ENCODE measurements around the gene FGG. TPM values are rescaled to one million over a fixed set of nuclear protein-coding genes. Genes with fewer than 3 reads are reported as not detected.

The FGG gene
- total RNA-seq, 2 experiments from 2014 or later: not detected

- H3K79me2 ChIP-seq (ENCODE audit: insufficient read depth, low read depth, low read length): no peaks in the 10 kb centered on the region
- CTCF ChIA-PET (ENCODE audit: unreplicated experiment): interaction anchor here (0.9 kb wide), 1 partner anchor 12 kb away, joined by 3 read pairs; no protein-coding TSS in a partner anchor
- POLR2A ChIA-PET: no interaction called here
These were observed 17.9 kb upstream of the FGG start for GRCh38 chr4:154630324-154630723.

DNA sequence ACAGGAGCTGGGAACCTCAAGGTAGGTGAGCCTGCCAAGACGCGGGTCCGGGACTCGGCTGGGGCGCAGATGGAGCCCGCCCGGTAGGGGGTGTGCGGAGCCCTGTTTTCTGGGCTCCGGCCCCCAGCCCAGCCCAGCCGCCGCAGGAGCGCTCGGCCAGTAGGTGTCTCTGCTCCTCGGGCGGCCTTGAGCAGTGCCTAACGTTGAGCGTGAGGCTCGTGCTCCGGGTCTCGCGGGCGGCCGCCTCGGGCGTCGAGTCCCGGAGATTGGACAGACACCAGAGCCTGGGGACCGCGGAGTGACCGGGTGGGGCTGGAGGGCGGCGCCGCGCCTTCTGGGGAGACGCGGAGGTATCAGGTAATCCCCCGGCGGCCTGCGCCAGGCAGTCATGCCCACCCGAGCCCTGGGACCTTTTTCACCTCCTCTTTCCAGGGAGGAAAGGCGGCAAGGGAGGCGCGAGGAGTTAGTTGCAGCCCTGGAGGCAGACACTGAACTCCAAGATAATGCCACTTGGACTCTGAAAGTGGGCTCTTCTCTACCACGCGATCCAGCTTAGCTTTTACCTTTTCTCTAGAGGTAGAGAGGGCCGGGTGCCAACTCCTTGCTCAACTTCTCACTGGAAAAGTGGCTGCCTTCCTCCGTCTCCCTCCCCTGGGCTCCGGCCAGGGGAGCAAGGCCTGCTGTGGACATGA is 14.5 kb upstream of the FGG start:
- Histone ChIP-seq H3K36me3 (ENCODE audit: insufficient read depth, low read length) (no peaks in the 10 kb centered on the region), H3K9me3 (ENCODE audit: low read length) (no peaks in the 10 kb centered on the region), H2AFZ (ENCODE audit: low read length) (no peak overlapping the region), H3K4me3 (ENCODE audit: low read depth, low read length, poor library complexity, severe bottlenecking) (no peak overlapping the region), H3K4me2 (ENCODE audit: low read length) (no peak overlapping the region), H3K27ac (ENCODE audit: low read depth, low read length, poor library complexity, severe bottlenecking) (no peak overlapping the region), H3K79me2 (ENCODE audit: insufficient read depth, low read depth, low read length) (no peaks in the 10 kb centered on the region), H4K20me1 (ENCODE audit: insufficient read depth, low read length) (no peaks in the 10 kb centered on the region), H3K9me2 (ENCODE audit: insufficient read depth, low read length) (no peaks in the 10 kb centered on the region), H3K4me1 (ENCODE audit: insufficient read depth, low read length, poor library complexity, severe bottlenecking) (no peaks in the 10 kb centered on the region)
- ChIA-PET POLR2A (interaction anchor here (1.1 to 1.2 kb wide), 2 partner anchors 18 to 61 kb away, joined by 3 read pairs; no protein-coding TSS in a partner anchor), CTCF (ENCODE audit: unreplicated experiment) (no interaction called here)
- peak; percentile 24 for DNase-seq (ENCODE audit: low spot score)
- TF ChIP-seq, protein P1, sequence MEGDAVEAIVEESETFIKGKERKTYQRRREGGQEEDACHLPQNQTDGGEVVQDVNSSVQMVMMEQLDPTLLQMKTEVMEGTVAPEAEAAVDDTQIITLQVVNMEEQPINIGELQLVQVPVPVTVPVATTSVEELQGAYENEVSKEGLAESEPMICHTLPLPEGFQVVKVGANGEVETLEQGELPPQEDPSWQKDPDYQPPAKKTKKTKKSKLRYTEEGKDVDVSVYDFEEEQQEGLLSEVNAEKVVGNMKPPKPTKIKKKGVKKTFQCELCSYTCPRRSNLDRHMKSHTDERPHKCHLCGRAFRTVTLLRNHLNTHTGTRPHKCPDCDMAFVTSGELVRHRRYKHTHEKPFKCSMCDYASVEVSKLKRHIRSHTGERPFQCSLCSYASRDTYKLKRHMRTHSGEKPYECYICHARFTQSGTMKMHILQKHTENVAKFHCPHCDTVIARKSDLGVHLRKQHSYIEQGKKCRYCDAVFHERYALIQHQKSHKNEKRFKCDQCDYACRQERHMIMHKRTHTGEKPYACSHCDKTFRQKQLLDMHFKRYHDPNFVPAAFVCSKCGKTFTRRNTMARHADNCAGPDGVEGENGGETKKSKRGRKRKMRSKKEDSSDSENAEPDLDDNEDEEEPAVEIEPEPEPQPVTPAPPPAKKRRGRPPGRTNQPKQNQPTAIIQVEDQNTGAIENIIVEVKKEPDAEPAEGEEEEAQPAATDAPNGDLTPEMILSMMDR (conservative IDR thresholded peaks at IDR 0.05; ENCODE audit: low read length): peak; percentile 60
- TF ChIP-seq EZH2phosphoT487 (IDR thresholded peaks at IDR 0.05; ENCODE audit: borderline replicate concordance, low read depth, low read length): no peak
- BruUV-seq (replicated peaks): no TSS peak
- intact Hi-C loops (cut with micrococcal nuclease; ENCODE audit: unreplicated experiment): no loop called here

More at GRCh38 chr4:154630324-154630723, 17.9 kb upstream of the FGG start:
- no peak overlapping the region for H3K4me2 ChIP-seq (ENCODE audit: low read length)
- no peak overlapping the region for H2AFZ ChIP-seq (ENCODE audit: low read length)
- H3K36me3 ChIP-seq (ENCODE audit: insufficient read depth, low read length): no peaks in the 10 kb centered on the region
- H4K20me1 ChIP-seq (ENCODE audit: insufficient read depth, low read length): no peaks in the 10 kb centered on the region
- intact Hi-C loops (cut with micrococcal nuclease; ENCODE audit: unreplicated experiment): no loop called here
- no peak overlapping the region for H3K27ac ChIP-seq (ENCODE audit: low read depth, low read length, poor library complexity, severe bottlenecking)
- BruUV-seq (replicated peaks): no TSS peak
- no peaks in the 10 kb centered on the region for H3K9me2 ChIP-seq (ENCODE audit: insufficient read depth, low read length)
- H3K4me3 ChIP-seq (ENCODE audit: low read depth, low read length, poor library complexity, severe bottlenecking): no peak overlapping the region
- H3K4me1 ChIP-seq (ENCODE audit: insufficient read depth, low read length, poor library complexity, severe bottlenecking): no peaks in the 10 kb centered on the region
- H3K9me3 ChIP-seq (ENCODE audit: low read length): no peaks in the 10 kb centered on the region
- no peak for DNase-seq (ENCODE audit: low spot score)
- no peak for TF ChIP-seq EZH2phosphoT487 (IDR thresholded peaks at IDR 0.05; ENCODE audit: borderline replicate concordance, low read depth, low read length)
- TF ChIP-seq, protein P1 (conservative IDR thresholded peaks at IDR 0.05; ENCODE audit: low read length): no peak

DNA sequence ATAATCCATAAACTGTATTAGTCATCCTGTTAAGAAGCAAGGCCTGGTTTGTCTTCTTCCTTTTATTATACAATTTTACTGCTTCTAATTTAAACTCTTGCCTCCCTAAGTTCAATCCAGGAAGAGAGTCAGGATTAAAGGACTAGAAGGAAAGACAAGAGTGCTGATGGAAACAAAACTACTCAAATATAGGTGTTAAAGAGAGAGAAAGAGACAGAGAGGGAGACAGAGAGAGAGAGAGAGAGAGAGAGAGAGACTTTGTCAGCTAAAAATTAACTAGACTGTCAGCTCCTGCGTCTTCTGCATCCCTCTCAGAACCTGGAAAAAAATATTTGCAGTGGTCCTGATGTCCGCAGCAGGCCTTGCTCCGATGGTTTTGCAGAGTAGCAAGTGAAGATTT is 13.5 kb upstream of the FGG start:
- Histone ChIP-seq H3K9me3 (ENCODE audit: low read length) (no peaks in the 10 kb centered on the region), H3K27ac (ENCODE audit: low read depth, low read length, poor library complexity, severe bottlenecking) (no peak overlapping the region), H3K4me3 (ENCODE audit: low read depth, low read length, poor library complexity, severe bottlenecking) (no peak overlapping the region), H3K9me2 (ENCODE audit: insufficient read depth, low read length) (no peaks in the 10 kb centered on the region), H3K4me2 (ENCODE audit: low read length) (no peak overlapping the region), H4K20me1 (ENCODE audit: insufficient read depth, low read length) (no peaks in the 10 kb centered on the region), H3K36me3 (ENCODE audit: insufficient read depth, low read length) (no peaks in the 10 kb centered on the region), H3K79me2 (ENCODE audit: insufficient read depth, low read depth, low read length) (no peaks in the 10 kb centered on the region), H3K4me1 (ENCODE audit: insufficient read depth, low read length, poor library complexity, severe bottlenecking) (no peaks in the 10 kb centered on the region), H2AFZ (ENCODE audit: low read length) (no peak overlapping the region)
- TF ChIP-seq, protein P1 (conservative IDR thresholded peaks at IDR 0.05; ENCODE audit: low read length): no peak
- TF ChIP-seq EZH2phosphoT487 (IDR thresholded peaks at IDR 0.05; ENCODE audit: borderline replicate concordance, low read depth, low read length): no peak
- DNase-seq (ENCODE audit: low spot score): no peak
- ChIA-PET CTCF (ENCODE audit: unreplicated experiment) (no interaction called here), POLR2A (interaction anchor here (0.6 to 1.2 kb wide), 4 partner anchors 13 to 106 kb away, joined by 3 read pairs; no protein-coding TSS in a partner anchor)
- intact Hi-C loops (cut with micrococcal nuclease; ENCODE audit: unreplicated experiment): no loop called here
- BruUV-seq (replicated peaks): no TSS peak

All from OCI-LY7 (cell line).